OCI-LY1 (cell line): ENCODE results near the gene GDA.
"Not testable (repeated sequence)": the region's sequence is repeated elsewhere in the genome, so short reads cannot be mapped to it uniquely, and the experiment has no call there.

Source experiments
- H2AFZ ChIP-seq: fragments of 200-600 bp; sonication (generic), shearing (Covaris generic); 2 replicates; pipeline ENCODE4 v1.6.0; 2014; ENCODE audit warnings: antibody characterized with exemption, mild to moderate bottlenecking, low read length
- H3F3A ChIP-seq: fragments of 200-600 bp; sonication (generic), shearing (Covaris generic); 2 replicates; pipeline ENCODE4 v1.6.0; 2014; ENCODE audit warnings: mild to moderate bottlenecking, antibody characterized with exemption, low read length, moderate library complexity; ENCODE audit not compliant: insufficient read depth
- H3K27ac ChIP-seq: fragments of 200-600 bp; sonication (generic); 2 replicates; pipeline ENCODE4 v1.5.1; 2014; ENCODE audit warnings: low read length, mixed run types, mild to moderate bottlenecking, low read depth; ENCODE audit not compliant: poor library complexity, severe bottlenecking
- H3K27me3 ChIP-seq: fragments of 200-600 bp; sonication (generic); 2 replicates; pipeline ENCODE4 v1.6.0; 2014; ENCODE audit warnings: antibody characterized with exemption, mild to moderate bottlenecking, low read length, moderate library complexity; ENCODE audit not compliant: insufficient read depth
- H3K36me3 ChIP-seq: fragments of 200-600 bp; sonication (generic); 2 replicates; pipeline ENCODE4 v1.6.1; 2014; ENCODE audit warnings: mild to moderate bottlenecking, antibody characterized with exemption, low read length, moderate library complexity, mixed read lengths; ENCODE audit not compliant: insufficient read depth
- H3K4me1 ChIP-seq: fragments of 200-600 bp; sonication (generic); 2 replicates; pipeline ENCODE4 v1.5.1; 2014; ENCODE audit warnings: mild to moderate bottlenecking, low read length, moderate library complexity; ENCODE audit not compliant: insufficient read depth, severe bottlenecking
- H3K4me2 ChIP-seq: fragments of 200-600 bp; sonication (generic), shearing (Covaris generic); 2 replicates; pipeline ENCODE4 v1.6.1; 2014; ENCODE audit warnings: low read length
- H3K4me3 ChIP-seq: fragments of 200-600 bp; sonication (generic); 2 replicates; pipeline ENCODE4 v1.5.1; 2014; ENCODE audit warnings: low read length, low read depth, mild to moderate bottlenecking, mixed read lengths; ENCODE audit not compliant: poor library complexity, severe bottlenecking
- H3K79me2 ChIP-seq: fragments of 200-600 bp; shearing (Covaris generic); 2 replicates; pipeline ENCODE4 v1.6.1; 2016; ENCODE audit warnings: mixed run types, low read length, mixed read lengths; ENCODE audit not compliant: insufficient read depth
- H3K9ac ChIP-seq: fragments of 200-600 bp; sonication (generic), shearing (Covaris generic); 2 replicates; pipeline ENCODE4 v1.6.1; 2014; ENCODE audit warnings: mild to moderate bottlenecking, low read length, mixed read lengths
- H3K9me2 ChIP-seq: fragments of 200-600 bp; sonication (generic), shearing (Covaris generic); 2 replicates; pipeline ENCODE4 v1.6.1; 2014; ENCODE audit warnings: low read depth, mild to moderate bottlenecking, low read length, mixed read lengths
- H3K9me3 ChIP-seq: fragments of 200-600 bp; shearing (Covaris generic); 2 replicates; pipeline ENCODE4 v1.6.1; 2014; ENCODE audit warnings: low read length, mixed read lengths
- H4K20me1 ChIP-seq: fragments of 200-600 bp; sonication (generic), shearing (Covaris generic); 2 replicates; pipeline ENCODE4 v1.6.0; 2016; ENCODE audit warnings: mild to moderate bottlenecking, low read length; ENCODE audit not compliant: insufficient read depth
- EZH2 ChIP-seq: fragments of 200-600 bp; sonication (generic), shearing (Covaris generic); IDR thresholded peaks from 2 replicates; pipeline ENCODE4 v1.8.0; 2017; ENCODE audit warnings: borderline replicate concordance, mixed run types, mild to moderate bottlenecking, antibody characterized with exemption, low read length, moderate library complexity, mixed read lengths
- TF ChIP-seq, protein P1 (sequence below): fragments of 200-600 bp; sonication (generic), shearing (Covaris generic); IDR thresholded peaks from 2 replicates; pipeline ENCODE4 v1.5.1; 2017; ENCODE audit warnings: mild to moderate bottlenecking, antibody characterized with exemption, low read length, moderate library complexity, mixed read lengths

The GDA gene

DNA sequence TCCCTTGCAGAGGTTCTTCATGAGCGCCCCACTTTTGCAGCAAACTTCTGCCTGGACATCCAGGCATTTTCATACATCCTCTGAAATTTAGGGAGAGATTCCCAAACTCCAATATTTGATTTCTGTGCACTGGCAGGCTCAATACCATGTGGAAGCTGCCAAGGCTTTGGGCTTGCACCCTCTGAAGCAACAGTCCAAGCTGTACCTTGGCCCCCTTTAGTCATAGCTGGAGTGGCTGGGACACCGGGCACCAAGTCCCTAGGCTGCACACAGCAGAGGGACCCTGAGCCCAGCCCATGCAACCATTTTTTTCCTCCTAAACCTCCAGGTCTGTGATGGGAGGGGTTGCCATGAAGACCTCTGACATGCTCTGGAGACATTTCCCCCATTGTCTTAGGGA is 141.1 kb downstream of the GDA start:
- H3K4me3 ChIP-seq, result no peak overlapping the region
- H3K36me3 ChIP-seq, result no peaks in the 10 kb centered on the region; the same call in 1 of the 2 replicates
- H3K9ac ChIP-seq, result no peak overlapping the region
- H2AFZ ChIP-seq, result no peak overlapping the region
- H3K9me3 ChIP-seq, result no peaks in the 10 kb centered on the region
- TF ChIP-seq, protein P1, sequence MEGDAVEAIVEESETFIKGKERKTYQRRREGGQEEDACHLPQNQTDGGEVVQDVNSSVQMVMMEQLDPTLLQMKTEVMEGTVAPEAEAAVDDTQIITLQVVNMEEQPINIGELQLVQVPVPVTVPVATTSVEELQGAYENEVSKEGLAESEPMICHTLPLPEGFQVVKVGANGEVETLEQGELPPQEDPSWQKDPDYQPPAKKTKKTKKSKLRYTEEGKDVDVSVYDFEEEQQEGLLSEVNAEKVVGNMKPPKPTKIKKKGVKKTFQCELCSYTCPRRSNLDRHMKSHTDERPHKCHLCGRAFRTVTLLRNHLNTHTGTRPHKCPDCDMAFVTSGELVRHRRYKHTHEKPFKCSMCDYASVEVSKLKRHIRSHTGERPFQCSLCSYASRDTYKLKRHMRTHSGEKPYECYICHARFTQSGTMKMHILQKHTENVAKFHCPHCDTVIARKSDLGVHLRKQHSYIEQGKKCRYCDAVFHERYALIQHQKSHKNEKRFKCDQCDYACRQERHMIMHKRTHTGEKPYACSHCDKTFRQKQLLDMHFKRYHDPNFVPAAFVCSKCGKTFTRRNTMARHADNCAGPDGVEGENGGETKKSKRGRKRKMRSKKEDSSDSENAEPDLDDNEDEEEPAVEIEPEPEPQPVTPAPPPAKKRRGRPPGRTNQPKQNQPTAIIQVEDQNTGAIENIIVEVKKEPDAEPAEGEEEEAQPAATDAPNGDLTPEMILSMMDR, result no peak
- TF ChIP-seq EZH2, result no peak
- no peak overlapping the region for H3K27ac ChIP-seq
- H3K27me3 ChIP-seq, result no peaks in the 10 kb centered on the region
- H3K79me2 ChIP-seq, result no peaks in the 10 kb centered on the region
- no peak overlapping the region for H3K4me2 ChIP-seq
- no peaks in the 10 kb centered on the region for H3F3A ChIP-seq
- no peaks in the 10 kb centered on the region for H4K20me1 ChIP-seq
- no peaks in the 10 kb centered on the region for H3K9me2 ChIP-seq
- no peaks in the 10 kb centered on the region for H3K4me1 ChIP-seq

- H3K9me3 ChIP-seq, H4K20me1 ChIP-seq, H3K4me1 ChIP-seq, H3F3A ChIP-seq, H3K27me3 ChIP-seq, H3K4me2 ChIP-seq, H3K9ac ChIP-seq, H3K36me3 ChIP-seq, H3K4me3 ChIP-seq, H3K27ac ChIP-seq, H2AFZ ChIP-seq, H3K79me2 ChIP-seq, H3K9me2 ChIP-seq: not testable (repeated sequence)
Observed at GRCh38 chr9:72291576-72291975, 142.3 kb downstream of the GDA start.

DNA sequence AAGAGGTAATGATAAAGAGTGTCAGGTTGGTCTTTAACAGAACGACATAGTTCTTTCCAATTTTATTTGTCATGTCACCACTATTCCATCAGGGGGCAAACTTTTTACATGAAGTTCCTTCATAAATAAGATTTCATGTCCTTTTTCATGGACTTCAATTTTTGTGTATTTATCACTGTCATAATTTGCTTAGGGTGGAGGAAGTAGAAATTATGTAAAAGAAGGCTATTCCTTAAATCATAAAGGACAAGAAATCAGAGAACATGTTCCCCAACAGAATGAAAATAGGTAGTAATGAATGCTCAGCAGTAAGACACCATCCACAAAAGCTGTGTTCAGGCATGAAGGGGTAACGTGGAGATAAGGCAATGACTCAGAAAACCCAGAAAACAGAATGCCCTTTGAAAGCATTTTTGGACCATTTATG is 143.0 kb downstream of the GDA start:
- TF ChIP-seq, protein P1, result peak; percentile 45; the same call in 1 of the 2 replicates
- TF ChIP-seq EZH2, result no peak
- no peak overlapping the region for H3K27ac ChIP-seq
- no peak overlapping the region for H3K4me2 ChIP-seq
- H3K36me3 ChIP-seq, result no peaks in the 10 kb centered on the region; the same call in 1 of the 2 replicates
- no peaks in the 10 kb centered on the region for H3K79me2 ChIP-seq
- H3K9me2 ChIP-seq, result no peaks in the 10 kb centered on the region
- no peaks in the 10 kb centered on the region for H4K20me1 ChIP-seq
- H3K4me3 ChIP-seq, result no peak overlapping the region
- no peak overlapping the region for H3K9ac ChIP-seq
- H3K27me3 ChIP-seq, result no peaks in the 10 kb centered on the region
- H3K9me3 ChIP-seq, result no peaks in the 10 kb centered on the region
- H2AFZ ChIP-seq, result no peak overlapping the region
- no peaks in the 10 kb centered on the region for H3F3A ChIP-seq
- no peaks in the 10 kb centered on the region for H3K4me1 ChIP-seq

DNA sequence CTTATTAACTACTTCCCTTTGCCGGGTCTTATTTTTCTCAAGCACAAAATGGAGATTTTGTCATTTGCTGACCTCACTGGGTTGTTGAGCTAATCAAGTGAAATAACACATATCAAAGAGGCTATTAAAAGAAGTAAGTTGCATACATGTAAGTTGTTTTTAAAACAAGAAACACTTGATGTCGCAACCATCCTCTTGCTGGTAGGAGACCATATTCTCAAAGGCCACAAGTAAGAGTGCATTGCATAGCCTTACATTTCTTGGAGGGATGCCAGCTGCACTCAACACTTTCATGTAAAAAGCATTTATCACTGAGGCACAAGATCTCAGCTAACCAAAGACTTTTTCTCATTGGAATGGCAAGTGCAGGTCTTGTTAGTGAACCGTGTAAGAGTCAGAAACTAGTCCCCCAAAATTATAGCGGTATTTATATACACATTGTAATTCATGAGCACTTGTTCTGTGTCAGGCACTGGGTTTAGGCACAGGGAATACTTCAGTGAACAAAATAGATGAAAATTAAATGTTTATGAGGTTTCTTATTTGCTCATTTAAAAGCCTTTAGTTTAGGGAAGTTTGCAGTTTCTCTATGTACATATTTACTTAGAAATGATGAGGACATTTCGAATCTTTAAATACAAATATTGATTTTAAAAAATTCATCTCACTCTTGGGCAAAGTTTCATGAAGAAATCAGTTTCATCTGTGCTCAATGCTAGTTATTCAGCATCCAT is 143.8 kb downstream of the GDA start:
- Histone ChIP-seq H3K4me2 (no peak overlapping the region), H3K4me3 (no peak overlapping the region), H3K79me2 (no peaks in the 10 kb centered on the region), H3K9ac (no peak overlapping the region), H3K9me2 (no peaks in the 10 kb centered on the region), H3K36me3 (no peaks in the 10 kb centered on the region; the same call in 1 of the 2 replicates), H3K27ac (no peak overlapping the region), H3K4me1 (no peaks in the 10 kb centered on the region), H4K20me1 (no peaks in the 10 kb centered on the region), H2AFZ (no peak overlapping the region), H3F3A (no peaks in the 10 kb centered on the region), H3K9me3 (no peaks in the 10 kb centered on the region), H3K27me3 (no peaks in the 10 kb centered on the region)
- TF ChIP-seq, protein P1, result no peak
- no peak for TF ChIP-seq EZH2
